Measurements from ENCODE around the gene DRG1.
"Not testable (repeated sequence)": the region's sequence is repeated elsewhere in the genome, so short reads cannot be mapped to it uniquely, and the experiment has no call there.

Gene DRG1

GRCh38 chr22:31442768-31443489 is 43.5 kb downstream of the DRG1 start:
- no peak for DNase-seq (ENCODE audit: low spot score)

DNA sequence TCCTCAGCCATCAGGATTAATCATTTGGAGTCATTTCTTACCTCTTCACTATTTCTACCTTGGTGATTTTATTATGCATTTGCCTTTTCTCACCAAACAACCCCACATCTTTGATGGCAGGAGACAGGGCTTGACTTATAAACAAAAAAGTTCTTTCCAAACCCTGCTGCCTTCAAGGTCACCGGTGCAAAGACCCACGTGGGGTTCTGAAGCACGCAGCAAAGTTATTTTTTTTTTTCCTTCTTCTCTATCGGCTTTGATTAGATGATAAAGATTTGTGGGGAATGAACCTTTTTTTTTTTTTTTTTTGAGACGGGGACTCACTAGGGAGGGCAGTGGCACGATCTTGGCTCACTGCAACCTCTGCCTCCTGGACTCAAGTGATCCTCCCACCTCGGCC is 44.1 kb downstream of the DRG1 start:
- no peak for DNase-seq (ENCODE audit: low spot score)

GRCh38 chr22:31445642-31446041 is 46.2 kb downstream of the DRG1 start:
- no peak for DNase-seq (ENCODE audit: low spot score)

DNA sequence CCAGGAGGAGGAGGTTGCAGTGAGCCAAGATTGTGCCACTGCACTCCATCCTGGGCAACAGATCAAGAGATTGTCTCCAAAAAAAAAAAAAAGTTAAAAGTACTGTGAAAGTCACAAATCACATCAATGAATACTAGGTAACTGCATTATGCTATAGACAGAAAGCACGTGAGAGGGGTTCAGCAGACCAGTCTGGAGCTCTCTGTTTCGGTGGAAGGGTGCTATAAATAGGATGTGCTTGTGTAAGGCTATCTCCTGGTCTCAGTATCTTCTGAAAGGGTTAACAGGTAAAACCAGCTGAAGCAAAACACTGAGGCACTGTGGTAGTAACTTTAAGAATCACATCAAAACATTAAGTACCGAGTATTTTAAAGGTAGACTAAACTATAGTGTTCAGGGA is 46.8 kb downstream of the DRG1 start:
- DNase-seq (ENCODE audit: low spot score) = no peak

DNA sequence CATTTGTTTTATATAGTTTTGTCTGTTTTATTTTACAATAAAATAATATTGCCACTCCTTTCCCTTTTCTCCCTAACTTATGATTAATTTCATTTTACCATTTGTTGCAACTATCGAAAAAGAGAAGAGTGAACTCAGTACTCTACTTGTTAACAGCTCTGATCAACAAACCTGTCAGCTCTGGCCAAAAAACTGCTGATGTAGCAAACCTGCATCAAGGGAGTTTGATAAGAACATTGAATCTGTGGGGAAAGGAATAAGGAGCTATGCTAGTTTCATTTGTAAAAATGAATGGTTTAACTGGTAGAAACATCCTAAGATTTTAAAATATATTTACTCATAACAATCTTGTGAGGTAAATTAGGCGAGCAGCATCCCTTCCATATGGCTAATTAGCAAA is 47.4 kb downstream of the DRG1 start:
- no peak for DNase-seq (ENCODE audit: low spot score)

GRCh38 chr22:31447337-31447736 is 47.9 kb downstream of the DRG1 start:
- no peak for DNase-seq (ENCODE audit: low spot score)

- DNase-seq (ENCODE audit: low spot score) = no peak
Measured at GRCh38 chr22:31448382-31448781, 49.0 kb downstream of the DRG1 start.

DNA sequence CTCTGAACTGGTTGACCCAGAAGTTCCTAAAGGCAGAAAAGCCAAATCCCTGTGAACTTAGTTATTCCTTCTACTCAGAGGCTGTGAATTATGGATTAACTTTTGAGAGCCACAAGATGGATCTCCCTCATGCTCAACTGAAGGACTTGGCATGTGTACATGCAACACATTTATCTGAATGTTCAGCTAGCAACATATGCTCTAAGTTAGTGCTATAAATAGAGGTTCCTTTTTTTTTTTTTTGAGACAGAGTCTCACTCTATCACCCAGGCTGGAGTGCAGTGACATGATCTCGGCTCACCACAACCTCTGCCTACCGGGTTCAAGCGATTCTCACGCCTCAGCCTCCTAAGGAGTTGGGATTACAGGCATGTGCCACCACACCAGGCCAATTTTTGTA is 50.1 kb downstream of the DRG1 start:
- no peak for DNase-seq (ENCODE audit: low spot score)

GRCh38 chr22:31451709-31452571 is 52.5 kb downstream of the DRG1 start:
- peak; percentile 51 for DNase-seq (ENCODE audit: low spot score)

- no peak for DNase-seq (ENCODE audit: low spot score)
Measured at GRCh38 chr22:31461699-31462098, 62.3 kb downstream of the DRG1 start.

- no peak for DNase-seq (ENCODE audit: low spot score)
Measured at GRCh38 chr22:31465307-31465706, 65.9 kb downstream of the DRG1 start.

DNA sequence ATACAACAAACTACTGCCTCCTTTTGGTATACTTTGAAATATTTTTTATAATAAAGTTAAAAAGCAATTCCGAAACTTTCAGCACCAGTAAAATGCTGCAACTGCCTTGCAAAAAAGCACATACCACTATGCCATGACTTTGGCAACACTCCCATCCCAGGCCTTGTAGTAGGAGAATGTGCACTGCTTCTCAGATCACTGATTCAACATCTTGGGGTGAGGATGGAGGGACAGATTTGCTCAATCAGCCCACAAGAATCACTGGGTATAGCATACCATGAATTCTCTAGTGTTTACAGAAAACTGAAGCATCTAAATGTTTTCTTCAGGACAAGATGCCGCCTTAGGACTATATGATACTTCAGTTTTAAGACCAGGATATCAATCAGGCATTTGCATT is 75.3 kb downstream of the DRG1 start:
- DNase-seq (ENCODE audit: low spot score) = no peak

DNA sequence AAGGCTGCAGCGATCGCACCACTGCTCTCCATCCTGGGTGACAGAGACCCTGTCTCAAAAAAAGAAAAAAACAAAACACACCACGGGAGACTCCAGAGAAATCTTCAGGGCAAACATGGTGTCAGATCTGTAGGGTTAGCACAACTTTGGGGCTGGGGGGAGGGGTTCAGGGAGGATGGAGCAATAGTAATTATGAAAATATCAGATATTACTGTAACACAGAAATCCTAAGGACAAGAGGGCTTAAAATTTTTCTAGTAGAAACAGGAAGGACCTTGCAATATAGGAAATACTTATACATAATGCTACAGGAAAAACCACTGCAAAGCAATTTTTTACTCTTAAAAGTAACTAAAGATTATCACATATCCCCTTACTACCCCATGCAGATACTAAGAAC is 76.4 kb downstream of the DRG1 start:
- DNase-seq (ENCODE audit: low spot score) = no peak

- DNase-seq (ENCODE audit: low spot score) = peak; percentile 53
Measured at GRCh38 chr22:31477329-31477728, 77.9 kb downstream of the DRG1 start.

DNA sequence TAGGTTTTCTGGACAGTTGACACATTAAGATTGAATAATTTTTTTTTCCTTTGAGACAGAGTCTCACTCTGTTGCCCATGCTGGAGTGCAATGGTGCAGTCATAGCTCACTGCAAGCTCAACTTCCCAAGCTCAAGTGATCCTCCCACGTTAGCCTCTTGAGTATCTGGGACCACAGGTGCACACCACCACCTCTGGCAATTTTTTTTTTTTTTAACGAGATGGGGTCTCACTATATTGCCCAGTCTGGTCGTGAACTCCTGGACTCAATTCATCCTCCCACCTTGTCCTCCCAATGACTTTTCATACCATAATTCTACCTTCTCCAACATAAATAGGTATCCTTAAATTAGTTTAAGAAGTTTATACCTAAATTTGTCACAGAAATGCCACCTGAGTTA is 81.7 kb downstream of the DRG1 start:
- DNase-seq (ENCODE audit: low spot score) = no peak

DNA sequence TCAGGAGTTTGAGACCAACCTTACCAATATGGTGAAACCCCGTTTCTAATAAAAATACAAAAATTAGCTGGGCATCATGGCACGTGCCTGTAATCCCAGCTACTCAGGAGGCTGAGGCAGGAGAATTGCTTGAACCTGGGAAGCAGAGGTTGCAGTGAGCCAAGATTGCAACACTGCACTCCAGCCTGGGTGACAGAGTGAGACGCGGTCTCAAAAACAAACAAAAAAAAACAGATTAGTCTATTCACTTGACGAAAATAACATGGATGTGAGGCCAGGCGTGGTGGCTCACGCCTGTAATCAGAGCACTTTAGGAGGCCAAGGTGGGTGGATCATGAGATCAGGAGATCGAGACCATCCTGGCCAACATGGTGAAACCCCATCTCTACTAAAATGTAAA is 83.1 kb downstream of the DRG1 start:
- not testable (repeated sequence) for DNase-seq (ENCODE audit: low spot score)

Data from germinal center (tissue), 1 donor.